GM18526 (cell line): ENCODE results near the gene NRG2.

Experiments
- POLR2A ChIP-seq: IDR thresholded peaks from 3 replicates; pipeline ENCODE4 v1.6.1; 2011; ENCODE audit not compliant: insufficient read length; ENCODE audit errors: extremely low read depth

NRG2 gene

DNA sequence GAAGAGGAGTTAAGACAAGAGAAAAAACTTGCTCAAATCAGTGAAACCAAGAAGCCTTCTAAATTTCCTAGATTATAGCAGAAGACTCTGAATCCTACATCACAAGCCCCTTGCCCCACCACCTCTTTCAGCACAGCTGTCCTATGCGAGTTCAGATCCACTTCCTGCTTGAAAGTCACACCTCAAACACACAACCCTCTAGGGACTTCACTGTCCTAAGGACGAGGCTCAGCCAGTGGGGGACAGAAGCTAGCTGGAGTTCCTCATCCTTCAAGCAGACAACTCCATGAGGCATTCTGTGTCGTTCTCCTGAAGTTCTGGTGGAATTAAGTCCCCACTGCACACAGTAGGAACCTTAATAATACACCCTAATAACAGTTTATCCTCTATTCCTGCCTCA is 44.3 kb downstream of the NRG2 start:
- no peak for TF ChIP-seq POLR2A

DNA sequence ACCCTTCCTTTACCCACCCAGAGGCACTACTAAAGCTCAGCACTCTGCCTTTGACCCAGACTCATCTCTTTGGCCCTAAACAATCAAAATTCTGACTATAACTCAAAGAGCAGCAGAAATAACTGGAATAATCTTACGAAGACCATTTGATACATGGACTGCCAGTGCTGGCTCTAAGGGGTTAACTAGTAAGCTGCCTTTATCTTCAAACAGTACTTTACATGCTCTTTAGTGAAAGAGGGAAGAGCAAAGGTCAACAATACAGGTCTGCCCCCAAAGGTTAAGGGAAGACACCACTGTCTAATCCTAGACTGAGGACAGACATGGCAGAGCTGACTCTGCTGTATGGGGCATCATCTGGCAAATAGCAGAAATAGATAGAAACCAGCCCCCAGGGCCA is 45.8 kb downstream of the NRG2 start:
- TF ChIP-seq POLR2A: no peak

DNA sequence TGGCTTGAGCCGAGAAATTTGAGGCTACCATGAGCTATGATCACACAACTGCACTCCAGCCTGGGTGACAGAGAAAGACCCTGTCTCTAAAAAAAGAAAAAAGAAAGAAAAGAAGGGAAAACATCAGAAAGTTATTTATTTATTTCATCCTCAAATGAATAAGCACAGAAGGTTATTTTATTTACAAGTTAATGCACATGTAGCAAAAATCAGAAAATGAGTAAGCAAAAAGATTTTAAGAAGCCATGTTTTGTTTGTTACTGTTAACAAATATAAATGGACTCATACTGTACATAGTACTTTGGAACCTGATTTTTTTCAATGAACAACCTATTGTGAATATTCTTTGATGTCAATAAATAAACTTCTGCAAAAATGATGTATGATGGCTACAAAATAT is 47.2 kb downstream of the NRG2 start:
- no peak for TF ChIP-seq POLR2A

DNA sequence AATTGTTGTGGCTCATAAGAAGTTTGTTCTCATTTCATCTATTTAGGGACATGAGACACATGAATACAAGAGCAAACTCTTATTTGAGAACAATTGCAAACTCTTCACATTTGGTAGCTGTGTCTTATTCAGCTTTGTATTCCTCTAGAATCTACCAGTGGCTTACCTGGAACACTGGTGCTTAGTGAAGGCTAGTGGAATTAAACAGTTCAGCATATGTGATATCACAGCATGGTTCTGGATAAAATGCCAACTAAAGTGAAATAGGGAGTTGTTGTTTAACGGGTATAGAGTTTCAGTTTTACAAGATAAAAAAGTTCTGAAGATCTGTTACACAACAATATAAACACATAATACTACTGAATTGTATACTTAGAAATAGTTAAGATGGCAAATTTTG is 48.9 kb downstream of the NRG2 start:
- TF ChIP-seq POLR2A: no peak

DNA sequence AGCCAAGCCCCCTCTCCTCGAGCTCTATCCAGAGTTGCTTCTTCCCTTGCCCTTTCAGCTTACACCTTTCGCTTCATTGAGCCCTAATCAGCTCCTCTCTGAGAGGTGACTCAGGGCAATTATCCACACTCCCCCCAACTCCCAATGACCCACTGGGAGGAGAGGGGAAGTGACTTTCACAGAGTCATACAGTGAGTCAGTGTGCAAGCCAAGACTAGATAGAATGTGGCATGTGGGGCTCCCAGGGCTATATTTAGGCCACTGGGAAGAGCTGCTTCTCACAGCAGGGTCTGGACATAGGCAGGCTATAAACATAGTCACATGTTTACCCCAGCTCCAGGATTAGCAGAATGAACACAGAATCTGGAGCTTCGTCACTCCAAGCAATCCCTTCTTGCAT is 57.4 kb downstream of the NRG2 start:
- no peak for TF ChIP-seq POLR2A

DNA sequence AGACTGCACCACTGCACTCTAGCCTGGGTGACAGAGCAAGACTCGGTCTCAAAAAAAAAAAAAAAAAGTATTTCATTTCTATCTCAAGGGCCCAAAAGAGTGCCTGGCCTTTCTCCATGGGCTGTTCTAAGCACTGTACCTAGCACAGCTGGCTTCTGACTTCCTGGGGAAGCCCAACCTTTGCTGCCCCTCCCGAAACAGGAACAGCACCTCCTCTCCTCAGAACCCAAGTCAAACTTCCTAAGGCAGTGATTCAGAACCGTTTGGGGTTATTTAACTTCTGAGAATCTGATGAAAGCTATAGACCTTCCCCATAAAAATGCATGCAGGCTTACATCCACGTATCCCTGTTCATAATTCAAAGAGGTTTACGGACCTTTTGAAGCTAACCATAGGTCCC is 57.8 kb downstream of the NRG2 start:
- TF ChIP-seq POLR2A: no peak

DNA sequence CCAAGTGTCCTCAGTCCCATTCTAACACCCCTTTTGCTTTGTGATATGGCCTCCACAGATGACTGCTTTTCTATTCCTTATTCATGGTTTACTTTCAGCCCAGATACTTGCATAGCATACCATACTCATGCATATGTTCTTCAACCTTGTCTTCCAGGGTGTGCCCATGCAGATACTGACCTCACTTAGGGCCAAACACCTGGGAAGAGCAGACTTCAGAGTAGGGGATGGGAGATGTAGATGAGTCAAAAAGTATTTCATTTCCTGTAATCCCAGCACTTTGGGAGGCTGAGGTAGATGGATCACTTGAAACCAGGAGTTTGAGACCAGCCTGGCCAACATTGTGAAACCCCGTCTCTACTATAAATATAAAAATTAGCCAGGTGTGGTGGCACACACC is 58.3 kb downstream of the NRG2 start:
- no peak for TF ChIP-seq POLR2A

DNA sequence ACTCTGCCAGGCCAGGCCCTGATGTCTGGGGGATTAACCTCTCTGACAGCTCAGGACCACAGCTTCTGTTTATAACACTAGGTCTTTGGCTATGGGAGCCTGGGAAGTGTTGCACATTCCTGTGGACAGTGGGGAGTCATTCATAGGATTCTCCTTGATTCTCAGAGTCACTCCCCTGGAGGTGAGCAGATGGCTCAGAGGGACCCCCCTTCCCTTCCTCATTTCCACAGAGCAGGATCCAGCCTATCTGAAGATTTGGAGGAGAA is 60.2 kb downstream of the NRG2 start:
- TF ChIP-seq POLR2A: no peak

DNA sequence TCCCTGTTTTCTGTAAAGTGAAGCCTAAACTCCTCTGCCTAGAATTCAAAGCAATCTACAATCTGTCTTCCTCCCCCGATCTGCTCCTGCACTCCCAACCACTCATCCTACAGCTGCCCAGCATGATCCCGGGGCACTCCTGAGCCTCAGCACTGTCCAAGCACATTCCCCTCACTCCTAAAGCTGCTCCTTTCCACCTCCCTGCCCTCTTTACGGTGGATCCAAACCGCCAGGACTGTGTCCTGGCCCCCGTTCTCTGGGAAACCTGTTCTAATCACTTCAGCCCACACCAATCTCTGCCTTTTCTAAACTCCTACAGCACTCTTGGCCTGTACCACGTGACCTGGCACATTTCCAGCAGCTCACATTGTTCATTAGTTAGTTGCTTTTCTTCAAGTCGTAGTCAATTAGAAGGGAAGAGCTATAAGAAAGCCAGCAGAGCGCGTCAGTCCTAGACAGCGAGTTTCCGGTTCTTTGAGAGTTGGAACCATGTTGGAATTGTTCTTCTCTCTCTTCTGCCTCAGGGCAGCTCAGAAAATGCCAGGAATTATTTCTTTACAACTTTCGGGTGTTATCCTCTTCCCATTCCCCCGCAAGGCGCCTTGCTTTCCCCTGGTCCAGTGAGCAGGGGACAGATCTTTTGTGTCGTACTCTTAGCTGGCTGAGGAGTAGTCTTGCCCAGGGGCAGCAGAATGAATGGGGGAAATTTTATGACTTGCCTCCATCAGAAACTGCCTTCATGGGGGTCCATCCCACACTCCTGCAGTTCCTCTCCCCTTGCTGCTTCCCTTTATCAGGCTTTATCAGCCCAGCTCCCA is 60.7 kb downstream of the NRG2 start:
- no peak for TF ChIP-seq POLR2A

DNA sequence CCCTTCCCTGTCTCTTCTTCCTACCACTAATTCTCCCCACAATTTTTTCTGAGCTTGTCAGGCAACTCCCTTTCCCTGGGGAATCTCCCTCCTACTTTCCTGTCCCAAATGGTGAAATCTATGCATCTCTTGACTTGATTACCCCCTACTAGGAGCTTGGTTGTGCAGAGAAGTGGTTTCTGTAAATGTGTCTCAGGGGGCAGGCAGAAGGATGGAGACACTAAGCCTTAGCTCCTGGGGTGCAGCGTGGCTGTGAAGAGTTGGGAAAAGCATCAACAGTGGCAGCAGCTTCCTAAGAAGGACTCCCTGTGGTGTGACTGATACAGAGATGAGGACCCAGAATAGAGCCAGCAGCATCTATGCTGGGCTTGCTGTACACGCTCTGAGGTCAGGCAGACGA is 62.3 kb downstream of the NRG2 start:
- no peak for TF ChIP-seq POLR2A

DNA sequence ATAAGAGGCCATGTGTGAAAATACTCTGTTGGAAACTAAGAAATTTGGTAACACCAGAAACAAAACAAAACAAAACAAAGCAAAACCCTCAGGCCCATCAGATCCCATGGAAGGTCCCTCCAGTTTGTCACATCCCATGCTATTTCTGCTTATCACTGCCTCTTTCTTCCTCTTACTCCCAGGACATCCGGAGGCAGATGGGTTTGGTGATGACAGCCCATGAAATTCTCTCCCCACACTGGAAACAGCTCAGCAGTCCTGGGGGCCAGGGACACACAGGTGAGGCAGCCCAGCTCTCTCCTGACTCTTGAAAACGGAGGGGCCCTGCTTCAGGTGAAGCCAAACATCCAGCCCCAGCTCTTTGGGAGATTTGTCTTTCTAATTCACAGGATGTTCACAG is 63.2 kb downstream of the NRG2 start:
- TF ChIP-seq POLR2A: no peak

DNA sequence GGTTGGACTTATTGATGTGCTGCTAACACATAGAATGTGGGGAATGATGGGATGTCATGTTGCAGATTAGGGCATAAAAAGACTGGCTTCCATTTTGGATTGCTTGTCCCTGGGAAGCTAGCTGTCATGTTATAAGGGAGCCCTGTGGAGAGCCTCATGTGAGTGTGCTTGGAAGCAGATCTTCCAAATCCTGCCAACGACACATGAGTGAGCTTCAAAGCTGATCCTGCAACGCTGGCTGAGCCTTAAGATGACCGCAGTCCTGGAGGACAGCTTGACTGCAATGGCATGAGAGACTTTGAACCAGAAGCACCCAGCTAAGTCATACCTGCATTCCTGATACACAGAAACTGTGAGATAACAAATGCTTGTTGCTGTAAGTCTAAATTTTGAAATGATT is 63.6 kb downstream of the NRG2 start:
- no peak for TF ChIP-seq POLR2A

DNA sequence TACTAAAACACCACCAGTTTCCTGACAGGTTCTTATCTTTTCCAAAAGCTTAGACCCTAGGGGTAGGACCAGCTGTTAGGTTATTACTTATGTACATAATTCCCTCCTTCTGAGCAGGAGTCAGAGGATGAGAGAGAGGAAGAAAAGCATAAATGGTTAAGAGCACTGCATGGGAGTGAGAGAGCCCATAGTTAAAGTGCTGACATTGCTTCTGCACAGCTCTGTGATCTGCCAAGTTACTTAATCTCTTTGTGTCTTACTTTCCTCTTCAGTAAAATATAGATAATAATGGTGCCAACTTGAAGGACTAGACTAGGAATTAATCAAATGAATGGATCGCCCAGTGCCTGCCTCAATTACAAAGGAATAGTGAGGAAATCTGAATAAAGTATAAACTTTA is 66.4 kb downstream of the NRG2 start:
- no peak for TF ChIP-seq POLR2A

DNA sequence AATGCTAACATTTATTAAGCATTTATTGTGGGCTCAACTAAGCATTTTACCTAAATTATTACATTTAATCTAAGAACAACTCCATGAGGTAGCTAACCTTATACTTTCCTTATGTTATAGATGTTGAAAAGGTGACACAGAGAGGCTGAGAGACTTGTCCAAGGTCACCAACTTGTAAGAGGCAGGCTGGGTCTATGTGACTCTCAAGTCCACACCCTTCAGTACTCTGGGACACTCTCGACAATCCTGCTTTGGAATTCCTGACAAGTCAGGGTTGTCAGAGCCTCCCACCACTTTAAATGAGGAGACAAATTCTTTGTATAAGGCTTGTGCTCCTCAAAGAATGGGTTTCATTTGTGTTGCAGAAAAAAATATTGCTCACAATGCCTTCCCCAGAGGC is 67.2 kb downstream of the NRG2 start:
- no peak for TF ChIP-seq POLR2A

DNA sequence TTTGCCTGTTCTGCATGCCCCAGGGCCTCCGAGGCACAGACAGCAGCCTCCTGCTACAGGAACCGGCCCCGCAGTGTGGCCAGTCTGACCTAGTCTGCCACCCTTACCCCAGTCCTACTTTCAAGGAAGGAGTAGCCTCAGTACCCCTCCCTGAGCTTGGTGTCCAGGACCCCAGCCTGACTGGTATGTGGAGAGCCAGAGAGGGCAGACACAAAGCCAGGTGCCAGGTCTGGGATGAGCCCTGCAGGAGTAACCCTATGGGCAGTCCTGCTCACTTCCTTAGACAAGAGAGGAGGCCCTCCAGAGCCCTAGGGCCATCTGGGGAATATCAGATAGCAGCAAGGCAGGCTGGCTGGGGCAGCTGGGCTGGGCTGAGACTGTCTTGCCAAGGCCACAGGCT is 67.8 kb downstream of the NRG2 start:
- no peak for TF ChIP-seq POLR2A

DNA sequence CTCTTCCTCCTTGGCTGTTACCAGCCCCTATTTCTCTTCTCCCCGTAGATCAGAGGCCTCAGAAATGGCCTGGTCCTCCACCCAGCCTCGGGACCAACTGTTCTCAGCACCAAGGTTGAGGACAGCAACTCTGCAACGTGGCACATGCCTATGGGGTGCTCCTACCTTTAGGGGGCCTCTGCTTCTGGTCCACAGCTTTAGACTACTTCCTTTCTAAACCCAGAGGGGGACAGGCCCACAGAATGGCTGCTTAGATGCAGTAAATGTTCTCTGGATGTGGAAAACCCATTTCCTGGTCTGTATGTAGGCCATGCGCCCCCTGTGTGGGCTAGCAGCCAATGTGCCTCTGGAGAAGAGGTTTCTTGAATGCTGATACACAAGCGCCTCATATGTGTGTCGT is 68.4 kb downstream of the NRG2 start:
- no peak for TF ChIP-seq POLR2A

DNA sequence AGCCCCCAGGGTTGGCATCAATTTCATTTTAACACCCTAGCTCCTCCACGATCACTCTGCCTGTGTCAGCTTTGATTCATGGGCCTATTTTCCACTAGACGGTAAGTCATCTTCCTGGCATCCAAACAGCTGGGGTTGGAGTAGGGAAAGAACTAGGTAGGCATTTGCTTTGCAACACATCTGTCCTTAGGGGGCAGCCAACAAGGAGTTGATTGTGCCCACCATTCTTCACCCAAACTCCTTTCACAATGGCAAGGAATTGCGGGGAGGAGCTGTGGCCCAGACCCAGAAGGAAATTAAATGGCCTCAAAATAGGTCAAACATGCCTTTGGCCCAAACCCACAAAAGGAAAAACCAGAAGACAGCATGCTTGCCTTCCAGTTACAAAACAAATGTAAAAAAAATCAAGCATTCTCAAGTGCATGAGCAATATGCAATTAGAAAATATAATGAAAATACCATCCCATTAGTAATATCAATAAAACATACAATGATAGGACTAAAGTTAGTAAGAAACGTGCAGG is 71.8 kb downstream of the NRG2 start:
- TF ChIP-seq POLR2A: no peak

DNA sequence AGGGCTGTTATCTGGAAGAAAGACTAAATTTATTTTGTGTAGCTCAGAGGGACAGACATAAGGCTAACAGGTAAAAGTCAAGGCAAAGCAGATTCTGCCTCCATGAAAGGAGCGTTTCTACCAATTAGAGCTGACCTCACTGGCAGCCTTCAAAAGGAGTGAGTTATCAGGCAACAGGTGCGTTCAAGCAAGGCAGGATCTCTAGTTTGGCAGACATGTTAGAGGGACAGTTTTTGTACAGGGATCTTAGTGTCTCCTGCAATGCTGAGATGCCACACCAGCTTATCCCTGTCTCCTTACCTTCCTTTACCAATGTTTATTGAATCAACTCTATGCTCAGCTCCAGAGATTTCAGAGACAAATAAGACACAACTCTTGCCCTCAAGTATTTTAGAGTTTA is 73.8 kb downstream of the NRG2 start:
- TF ChIP-seq POLR2A: no peak

DNA sequence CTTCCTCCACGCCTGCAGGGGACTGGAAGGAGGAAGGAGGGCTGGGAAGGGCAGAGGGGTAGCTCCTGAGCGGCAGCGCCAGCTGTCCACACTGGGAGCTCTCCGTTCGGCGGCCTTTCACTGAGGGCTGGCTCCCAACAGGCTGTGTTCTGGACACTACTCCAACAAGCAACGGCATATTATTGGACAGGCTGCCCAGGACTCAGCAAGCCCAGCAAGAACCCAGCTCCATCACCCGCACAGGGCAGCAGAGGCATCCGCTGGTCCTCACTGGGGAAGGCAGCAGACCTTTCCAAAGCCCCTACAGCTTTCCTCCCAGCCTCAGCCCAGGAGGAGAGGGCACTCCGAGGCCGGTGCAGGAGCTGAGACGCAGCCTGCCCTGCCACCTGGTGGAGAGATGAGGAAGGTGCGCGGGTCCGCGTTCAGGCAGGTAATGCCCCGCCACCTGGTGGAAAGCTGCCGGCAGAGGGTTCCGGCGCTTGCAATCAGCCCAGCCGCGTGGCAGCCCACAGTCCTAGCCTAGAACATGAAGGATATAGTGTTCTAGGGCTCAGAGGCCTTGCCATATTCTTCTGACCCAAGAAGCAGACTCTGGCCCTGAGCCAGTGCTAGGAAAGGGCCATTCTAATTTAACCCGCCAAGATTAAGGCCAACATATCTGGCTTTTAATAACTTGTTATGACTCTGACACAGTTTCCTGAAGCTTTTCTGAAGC is 74.4 kb downstream of the NRG2 start:
- no peak for TF ChIP-seq POLR2A
